Occipital lobe (tissue), 2 donors: Measurements from ENCODE around the gene SPATA45. TPM values are rescaled to one million over a fixed set of nuclear protein-coding genes. Genes with fewer than 3 reads are reported as not detected.
"Not testable (repeated sequence)": the region's sequence is repeated elsewhere in the genome, so short reads cannot be mapped to it uniquely, and the experiment has no call there.

ENCODE experiments used
- DNase-seq: peaks from one replicate; lab custom pipeline; 2025; lab: John Stamatoyannopoulos, UW
- total RNA-seq: library from RNA; depleted of rRNA; stranded (reverse); fragments of >200 nt; gene quantifications from one replicate; pipeline ENCODE4 v1.2.3, GENCODE V29; 2014

The SPATA45 gene
- total RNA-seq = not detected

DNA sequence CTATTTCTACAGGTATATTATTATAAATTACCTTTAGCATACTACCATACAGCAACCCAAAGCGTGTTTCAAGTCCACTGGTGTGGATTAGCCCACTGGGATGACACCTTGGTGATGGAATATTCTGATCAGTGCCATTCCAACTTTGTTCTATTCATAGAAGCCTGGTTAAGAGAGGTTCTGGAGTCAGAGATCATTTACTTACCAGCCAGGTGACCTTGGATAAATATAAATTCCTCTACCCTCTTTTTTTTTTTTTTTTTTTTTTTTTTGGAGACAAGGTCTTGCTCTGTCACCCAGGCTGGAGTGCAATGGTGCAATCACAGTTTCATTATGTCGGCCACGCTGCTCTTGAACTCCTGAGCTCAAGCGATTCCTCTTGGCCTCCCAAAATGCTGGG lies at the start of gene SPATA45:
TSS of gene SPATA45 (minus strand) at position 101 of the 400 bp plus-strand sequence. CDS start 11,500 bp downstream, outside the sequence.
- DNase-seq = no peak

DNA sequence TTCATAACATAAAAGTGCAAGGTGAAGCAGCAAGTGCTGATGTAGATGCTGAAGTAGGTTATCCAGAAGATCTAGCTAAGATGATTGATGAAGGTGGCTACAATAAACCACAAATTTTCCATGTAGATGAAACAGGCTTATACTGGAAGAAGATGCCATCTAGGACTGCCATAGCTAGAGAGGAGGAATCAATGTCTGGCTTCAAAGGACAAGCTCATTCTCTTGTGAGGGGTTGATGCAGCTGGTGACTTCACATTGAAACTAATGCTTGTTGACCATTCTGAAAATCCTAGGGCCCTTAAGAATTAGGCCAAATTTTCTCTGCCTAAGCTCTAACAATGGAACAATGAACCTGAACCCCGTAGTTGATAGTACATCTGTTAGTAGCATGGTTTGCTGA lies 44.7 kb upstream of the SPATA45 start:
- DNase-seq = no peak

DNA sequence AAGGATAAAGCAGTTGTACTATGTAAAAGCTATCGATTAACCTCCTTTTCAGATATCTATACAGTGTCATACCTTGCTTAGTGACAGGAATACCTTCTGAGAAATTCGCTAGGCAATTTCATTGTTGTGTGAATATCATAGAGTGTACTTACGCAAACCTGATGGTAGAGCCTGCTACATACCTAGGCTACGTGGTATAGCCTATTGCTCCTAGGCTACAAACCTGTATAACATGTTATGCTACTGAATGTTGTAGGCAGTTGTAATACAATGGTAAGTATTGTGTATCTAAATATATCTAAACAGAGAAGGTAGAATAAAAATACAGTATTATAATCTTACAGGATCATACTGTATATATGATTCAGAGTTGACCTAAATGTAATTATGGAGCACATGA lies 37.1 kb upstream of the SPATA45 start:
- no peak for DNase-seq

DNA sequence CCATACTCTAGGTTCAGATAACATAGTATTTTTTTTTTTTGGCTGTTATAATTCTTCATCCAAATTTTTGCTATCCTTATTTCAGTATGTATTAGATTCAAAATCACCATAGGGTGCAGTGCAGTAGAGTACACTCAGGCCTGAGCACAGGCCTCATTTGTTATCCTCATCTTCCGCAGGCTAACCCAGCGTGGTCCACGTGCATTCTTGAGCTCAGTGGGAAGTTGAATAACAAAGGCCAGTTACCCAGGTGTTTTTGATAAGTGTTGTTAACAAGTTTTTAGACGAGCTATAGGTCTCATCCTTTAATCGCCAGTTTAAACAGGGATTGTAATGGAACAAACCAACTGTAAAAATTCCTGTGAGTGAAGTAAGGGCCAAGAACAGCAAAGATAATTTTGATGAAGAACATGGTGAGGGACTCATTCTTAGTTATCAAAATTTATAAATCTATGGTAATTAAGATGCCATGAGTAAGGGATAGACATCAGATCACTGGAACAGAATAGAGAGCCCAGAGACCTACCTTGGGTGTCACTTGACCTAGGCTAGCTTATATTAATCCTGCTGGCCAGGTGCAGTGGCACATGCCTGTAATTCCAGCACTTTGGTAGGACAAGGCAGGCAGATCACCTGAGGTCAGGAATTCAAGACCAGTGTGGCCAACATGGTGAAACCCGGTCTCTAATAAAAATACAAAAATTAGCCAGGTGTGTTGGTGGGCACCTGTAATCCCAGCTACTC lies 32.7 kb upstream of the SPATA45 start:
- no peak for DNase-seq

DNA sequence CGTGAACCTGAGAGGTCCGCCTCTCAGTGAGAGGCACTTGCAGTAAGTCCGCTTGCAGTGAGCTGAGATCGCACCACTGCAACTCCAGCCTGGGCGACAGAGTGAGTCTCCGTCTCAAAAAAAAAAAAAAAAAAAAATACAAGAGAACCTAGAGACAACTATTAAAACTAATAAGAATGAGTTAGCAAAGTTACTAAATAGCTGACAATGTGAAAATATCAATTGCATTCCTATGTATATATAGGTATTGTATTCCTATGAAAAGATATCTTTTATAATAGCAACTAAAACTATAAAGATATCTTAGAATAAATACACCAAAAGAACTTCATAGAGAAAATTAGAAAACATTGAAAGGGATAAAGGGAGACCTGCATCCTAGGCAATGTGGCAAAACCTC lies 31.0 kb upstream of the SPATA45 start:
- DNase-seq = no peak

DNA sequence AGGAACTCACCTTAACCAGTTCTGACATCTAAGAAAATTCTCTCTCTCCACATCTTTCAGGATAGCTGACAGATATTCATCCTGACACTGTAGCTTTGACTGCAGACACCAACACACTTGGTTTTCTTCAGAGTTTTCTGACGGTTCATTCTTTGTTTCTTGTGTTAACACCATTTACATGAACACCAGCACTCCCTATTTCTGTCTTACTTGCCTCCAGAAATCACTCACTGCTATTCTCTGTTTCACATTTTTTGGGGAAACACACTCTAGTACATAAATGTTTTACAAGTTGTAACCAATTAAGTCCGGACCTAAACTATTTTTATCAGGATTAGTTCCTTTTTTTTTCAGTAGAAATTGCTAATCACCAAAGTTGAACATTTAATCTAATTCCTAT lies 26.1 kb upstream of the SPATA45 start:
- DNase-seq = no peak

DNA sequence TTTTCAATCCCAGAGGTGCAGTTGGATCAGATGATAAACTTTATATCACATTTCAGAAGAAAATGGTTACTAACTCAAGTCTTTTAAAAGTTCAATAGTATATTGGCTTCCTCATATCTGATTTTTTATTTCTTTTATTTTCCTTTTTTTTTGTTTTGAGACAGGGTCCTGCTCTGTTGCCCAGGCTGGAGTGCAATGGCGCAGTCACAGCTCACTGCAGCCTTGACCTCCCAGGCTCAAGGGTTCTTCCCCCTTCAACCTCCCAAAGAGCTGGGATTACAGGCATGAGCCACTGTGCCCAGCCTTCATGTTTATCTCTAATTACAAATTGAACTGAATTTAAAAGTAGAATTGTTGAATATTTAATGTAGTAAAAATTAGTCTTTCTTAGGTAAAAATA lies 24.5 kb upstream of the SPATA45 start:
- no peak for DNase-seq

DNA sequence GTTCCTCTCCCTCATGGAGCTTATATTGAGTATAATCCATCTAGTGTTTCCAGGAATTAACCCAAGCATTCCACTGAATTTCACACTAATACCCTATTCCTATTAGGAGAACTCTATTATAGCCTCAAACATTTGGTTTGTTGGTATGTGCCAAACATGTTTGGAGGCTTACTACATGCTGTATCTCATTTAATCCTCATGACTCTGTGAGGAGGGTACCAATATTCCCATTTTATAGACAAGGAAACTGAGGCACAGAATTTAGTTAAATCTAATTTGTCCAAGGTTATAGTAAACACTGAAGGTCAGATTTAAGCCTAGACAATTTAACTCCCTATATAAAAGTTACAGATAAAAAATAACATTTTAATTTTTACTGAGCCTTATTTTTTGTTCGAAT lies 19.7 kb upstream of the SPATA45 start:
- no peak for DNase-seq

DNA sequence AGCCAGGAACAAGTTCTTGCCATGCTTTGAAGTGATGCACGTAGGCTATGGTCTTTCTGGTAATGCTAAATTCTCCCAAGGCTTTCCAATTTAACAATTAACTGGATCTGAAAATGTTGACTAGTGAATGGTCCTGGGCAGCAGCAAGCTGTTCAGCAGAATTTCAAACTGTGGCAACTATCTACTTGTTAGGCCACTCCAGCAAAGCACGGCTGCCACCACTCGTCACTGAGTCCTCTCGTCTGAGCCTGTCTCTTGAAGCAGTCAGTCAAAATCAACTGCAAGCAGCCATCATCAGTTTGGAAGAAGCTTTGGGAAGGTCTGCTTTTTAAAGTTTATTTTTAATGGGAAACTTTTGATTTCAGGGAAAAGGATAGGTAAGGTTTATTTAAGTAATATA lies 16.8 kb upstream of the SPATA45 start:
- DNase-seq = no peak

DNA sequence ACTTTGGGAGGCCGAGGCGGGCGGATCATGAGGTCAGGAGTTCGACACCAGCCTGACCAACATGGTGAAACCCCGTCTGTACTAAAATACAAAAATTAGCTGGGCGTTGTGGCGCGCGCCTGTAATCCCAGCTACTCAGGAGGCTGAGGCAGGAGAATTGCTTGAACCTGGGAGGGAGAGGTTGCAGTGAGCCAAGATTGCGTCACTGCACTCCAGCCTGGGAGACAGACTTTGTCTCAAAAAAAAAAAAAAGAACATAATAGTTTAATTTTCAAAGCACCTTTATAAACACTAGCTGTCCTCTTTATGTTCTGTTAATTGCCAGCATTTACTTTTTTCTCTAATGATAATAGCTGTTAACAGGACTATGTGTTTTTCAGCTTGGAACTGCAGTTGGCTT lies 15.9 kb upstream of the SPATA45 start:
- not testable (repeated sequence) for DNase-seq

DNA sequence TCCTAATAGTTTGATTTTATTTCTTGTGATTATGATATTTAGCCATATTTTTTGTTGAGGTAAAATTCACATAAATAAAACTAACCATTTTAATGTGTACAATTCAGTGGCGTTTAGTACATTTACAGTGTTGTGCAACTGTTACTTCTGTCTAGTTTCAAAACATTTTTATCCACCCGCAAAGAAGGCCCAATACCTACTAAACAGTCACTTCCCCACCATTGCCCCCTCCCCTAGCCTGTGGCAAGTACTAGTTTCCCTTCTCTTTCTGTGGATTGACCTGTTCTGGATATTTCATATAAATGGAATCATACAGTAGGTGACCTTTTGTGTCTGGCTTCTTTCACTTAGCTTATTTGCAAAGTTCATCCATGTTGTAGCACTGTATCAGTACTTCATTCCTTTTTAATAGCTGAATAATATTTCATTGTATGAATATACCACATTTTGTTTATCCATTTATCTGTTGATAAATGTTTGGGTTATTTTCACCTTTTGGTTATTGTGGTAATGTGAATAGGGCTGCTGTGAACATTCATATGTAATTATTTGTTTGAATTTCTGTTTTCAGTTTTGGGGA lies 14.8 kb upstream of the SPATA45 start:
- no peak for DNase-seq

DNA sequence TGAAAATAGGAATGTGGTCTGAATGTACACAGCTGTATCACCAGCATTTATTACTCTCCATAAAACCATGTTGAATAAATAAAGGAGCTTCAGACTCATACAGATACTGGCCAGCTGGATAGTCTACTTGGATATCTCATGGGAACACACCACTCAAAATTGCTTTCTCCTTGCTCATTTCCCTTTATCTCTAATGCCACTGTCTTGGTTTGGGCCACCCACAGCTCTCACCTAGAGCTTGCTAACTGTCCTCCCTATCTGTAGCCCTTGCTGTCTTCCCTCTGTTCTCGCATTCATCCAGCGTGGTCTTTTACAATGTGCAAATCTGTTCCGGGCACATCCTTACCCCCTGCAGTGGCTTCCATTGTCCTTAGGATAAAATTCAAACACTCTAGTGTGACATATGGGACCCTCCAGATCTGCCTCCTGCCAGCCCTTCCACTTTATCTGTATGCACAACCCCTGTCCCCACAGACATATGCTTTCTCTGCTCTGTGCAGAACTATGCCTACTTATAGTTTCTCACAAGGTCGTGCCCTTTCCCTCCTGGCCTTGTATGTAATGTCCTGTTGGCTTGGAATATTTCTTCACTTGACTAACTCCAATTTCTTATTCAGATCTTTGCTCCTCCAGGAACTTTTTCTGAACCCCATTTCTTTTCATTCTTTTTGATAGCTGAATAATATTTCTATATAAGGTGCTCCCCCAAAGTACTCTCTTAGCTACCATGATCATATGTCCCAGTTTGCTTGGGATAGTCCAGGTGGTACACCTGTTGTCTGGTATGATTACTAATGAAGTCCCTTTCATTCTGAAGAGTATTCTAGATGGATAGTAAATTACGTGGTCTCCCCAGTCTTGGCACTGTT lies 13.5 kb upstream of the SPATA45 start:
- no peak for DNase-seq

DNA sequence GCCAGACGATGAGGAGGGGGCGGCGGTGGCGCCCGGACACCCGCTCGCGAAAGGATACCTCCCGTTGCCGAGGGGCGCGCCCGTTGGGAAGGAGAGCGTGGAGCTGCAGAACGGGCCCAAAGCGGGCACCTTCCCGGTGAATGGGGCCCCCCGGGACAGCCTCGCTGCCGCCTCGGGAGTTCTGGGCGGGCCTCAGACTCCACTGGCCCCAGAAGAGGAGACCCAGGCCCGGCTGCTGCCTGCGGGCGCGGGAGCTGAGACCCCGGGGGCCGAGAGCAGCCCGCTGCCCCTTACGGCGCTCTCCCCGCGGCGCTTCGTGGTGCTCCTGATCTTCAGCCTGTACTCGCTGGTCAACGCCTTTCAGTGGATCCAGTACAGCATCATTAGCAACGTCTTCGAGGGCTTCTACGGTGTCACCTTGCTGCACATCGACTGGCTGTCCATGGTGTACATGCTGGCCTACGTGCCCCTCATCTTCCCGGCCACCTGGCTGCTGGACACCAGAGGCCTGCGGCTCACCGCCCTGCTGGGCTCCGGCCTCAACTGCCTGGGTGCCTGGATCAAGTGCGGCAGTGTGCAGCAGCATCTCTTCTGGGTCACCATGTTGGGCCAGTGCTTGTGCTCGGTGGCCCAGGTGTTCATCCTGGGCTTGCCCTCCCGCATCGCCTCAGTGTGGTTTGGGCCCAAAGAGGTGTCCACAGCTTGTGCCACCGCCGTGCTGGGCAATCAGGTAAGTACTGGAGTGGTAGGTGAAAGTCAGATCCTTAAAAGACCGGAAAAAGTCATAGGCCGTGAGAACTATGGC lies 11.2 kb upstream of the SPATA45 start:
- no peak for DNase-seq

DNA sequence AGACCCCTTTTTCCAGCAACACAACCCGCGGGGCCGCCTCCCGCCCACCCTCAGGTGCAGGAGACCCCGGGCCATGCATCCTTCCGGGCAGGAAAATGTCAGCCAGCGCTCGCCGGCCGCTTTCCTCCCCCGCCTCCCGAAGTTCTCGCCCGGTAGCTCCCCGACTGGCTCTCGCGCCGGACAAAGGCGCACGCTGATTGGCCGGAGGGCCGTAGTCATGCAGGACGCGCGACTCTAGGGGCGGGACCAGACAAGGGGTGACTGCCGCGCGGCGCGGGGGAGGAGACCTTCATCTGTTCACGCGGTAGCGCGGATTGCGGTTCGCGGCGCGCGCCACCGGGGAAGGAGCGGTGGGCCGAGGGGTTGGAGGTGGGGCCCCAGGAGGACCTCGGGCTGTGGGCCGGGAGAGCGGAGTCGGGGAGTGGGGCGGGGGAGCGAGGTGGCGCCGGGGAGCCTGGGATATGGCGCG lies 10.6 kb upstream of the SPATA45 start, which contains the start of gene FLVCR1:
TSS of gene FLVCR1 (plus strand) at position 284 of the 469 bp plus-strand sequence. CDS start at position 462, 178 bp downstream.
- DNase-seq = peak; percentile 98

DNA sequence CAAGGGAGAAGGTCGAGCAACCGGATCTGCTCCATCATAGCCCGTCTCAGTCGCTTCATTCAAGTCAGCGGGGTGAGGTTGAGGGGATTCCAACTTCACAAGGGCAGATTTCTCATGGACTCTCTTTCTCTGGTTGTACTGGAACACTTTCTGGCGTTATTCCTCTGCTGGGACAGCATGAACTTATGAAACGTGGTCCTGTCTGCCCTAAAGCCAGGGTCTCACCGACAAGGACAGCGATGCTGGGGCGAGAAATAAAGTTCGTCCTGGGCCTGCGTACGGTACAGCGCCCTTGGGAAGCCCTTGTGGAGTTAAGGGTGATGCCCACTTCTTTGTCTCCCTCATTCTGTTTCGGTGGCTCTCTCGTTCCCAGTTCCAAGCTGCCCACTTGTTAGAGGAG lies 9.3 kb upstream of the SPATA45 start:
- no peak for DNase-seq

DNA sequence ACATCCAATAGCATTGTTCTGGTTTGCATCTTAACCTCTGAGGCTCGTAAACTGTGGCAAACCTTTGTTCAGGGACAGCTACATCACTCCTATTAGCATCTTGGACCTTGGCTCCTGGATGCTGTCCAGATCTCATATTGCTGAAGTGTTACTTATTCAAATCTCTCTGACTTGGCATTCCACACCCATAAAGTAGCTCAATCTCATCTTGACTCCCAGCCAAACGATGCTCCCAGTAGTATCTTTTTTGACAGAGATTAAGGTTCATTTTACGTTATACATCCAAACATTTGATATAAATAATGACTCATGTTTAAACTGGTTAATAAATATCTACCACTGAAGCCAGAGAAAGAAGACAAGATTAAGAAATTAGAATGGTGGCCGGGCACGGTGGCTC lies 6.2 kb upstream of the SPATA45 start:
- DNase-seq = no peak

DNA sequence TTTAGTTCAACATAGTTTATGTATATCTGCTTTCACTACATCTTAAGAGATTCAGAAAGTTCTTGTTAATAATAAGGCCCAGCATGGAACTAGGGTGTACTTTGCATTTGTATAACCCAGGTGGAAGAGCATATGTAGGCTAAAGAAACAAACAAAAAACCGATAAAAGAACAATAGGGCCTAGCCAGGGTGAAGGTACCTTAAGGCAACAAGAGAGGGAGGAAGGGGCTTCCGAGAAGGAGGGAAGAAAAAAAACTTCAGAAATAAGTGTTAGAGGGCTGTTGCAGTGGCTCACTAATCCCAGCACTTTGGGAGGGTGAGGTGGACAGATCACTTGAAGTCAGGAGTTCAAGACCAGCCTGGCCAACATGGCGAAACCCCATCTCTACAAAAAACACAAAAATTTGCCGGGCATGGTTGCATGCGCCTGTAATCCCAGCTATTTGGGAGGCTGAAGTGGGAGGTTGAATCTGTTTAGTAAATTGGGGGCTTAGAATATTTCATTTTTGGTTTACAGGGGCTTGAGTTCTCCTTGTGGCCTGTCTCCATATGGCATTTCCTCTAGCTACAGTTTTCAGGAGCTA lies 4.7 kb upstream of the SPATA45 start:
- no peak for DNase-seq

DNA sequence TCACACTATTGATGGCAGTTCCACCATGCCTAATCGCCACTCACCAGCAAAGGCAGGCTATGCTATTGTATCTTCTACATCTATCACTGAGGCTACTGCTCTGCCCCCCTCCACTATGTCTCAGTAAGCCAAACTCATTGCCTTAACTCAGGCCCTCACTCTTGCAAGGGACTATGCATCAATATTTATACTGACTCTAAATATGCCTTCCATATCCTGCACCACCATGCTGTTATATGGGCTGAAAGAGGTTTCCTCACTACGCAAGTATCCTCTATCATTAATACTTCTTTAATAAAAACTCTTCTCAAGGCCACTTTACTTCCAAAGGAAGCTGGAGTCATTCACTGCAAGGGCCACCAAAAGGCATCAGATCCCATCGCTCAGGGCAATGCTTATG lies 2.9 kb downstream of the SPATA45 start:
- DNase-seq = not testable (repeated sequence)

DNA sequence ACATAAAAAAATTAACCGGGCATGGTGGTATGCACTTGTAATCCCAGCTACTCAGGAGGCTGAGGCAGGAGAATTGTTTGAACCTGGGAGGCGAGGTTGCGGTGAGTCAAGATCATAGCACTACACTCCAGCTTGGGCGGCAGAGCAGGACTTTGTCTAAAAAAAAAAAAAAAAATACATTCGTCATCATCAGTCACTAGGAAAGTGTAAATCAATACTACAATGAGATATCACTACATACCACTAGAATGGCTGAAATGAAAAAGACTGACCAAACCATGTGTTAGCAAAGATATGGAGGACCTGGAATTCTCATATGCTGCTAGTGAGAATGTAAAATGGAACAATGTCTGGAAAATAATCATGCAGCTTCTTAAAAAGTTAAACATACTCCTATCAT lies 9.3 kb downstream of the SPATA45 start:
- DNase-seq = no peak

DNA sequence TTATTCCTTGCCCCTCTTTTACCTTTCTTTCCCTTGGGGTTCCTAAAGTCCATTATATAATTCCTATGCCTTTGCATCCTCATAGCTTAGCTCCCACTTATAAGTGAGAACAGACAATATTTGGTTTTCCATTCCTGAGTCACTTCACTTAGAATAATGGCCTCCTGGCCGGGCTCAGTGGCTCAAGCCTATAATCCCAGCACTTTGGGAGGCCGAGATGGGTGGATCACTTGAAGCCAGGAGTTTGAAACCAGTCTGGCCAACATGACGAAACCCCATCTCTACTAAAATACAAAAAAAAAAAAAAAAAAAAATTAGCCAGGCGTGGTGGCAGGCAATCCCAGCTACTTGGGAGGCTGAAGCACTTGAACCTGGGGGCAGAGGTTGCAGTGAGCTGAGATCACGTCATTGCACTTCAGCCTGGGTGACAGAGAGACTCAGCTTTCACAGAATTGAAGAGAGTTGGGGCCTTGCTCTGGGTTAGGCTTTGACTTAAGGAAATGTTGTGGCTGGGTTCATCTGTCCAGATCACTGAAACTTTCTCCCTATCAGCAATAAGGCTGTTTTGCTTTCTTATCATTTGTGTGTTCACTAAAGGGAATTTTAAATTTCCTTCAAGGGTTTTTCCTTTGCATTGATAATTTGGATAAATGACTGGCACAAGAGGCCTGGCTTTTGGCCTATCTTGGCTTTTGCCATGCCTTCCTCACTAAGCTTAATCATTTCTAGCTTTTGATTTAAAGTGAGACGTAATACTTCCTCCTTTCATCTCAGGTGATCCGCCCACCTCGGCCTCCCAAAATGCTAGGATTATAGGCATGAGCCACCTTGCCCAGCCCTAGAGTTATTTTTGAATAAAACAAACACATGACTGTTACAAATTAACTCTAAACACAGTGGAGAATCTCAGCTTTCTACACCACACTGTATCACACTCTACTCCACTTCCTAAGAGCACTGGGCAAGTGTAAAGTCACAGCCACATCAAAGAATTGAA lies 13.9 kb downstream of the SPATA45 start:
- DNase-seq = not testable (repeated sequence)
